GM13977 (cell line): ENCODE measurements around the gene GDNF.

Experiments used
- DNase-seq: peaks from one replicate; pipeline ENCODE4 v3.0.0; 2012; ENCODE audit warnings: low spot score
- in situ Hi-C: fragments of 300-500 bp; cut with MboI; formaldehyde crosslinking; loops from one replicate; pipeline ENCODE4 v1.12.0; 2022; ENCODE audit warnings: low sequenced_read_pairs, low pct_unique_long_range_greater_than_20kb, mixed read lengths, inconsistent platforms; ENCODE audit not compliant: unreplicated experiment
- TF ChIP-seq, protein P1 (sequence below): IDR thresholded peaks from 2 replicates; pipeline ENCODE4 v1.5.1; 2012; ENCODE audit warnings: mild to moderate bottlenecking, control low read depth; ENCODE audit not compliant: insufficient read depth; ENCODE audit errors: extremely low read depth, missing control alignments

The GDNF gene

GRCh38 chr5:37836235-37836591 lies 3.6 kb downstream of the GDNF start:
- TF ChIP-seq, protein P1, sequence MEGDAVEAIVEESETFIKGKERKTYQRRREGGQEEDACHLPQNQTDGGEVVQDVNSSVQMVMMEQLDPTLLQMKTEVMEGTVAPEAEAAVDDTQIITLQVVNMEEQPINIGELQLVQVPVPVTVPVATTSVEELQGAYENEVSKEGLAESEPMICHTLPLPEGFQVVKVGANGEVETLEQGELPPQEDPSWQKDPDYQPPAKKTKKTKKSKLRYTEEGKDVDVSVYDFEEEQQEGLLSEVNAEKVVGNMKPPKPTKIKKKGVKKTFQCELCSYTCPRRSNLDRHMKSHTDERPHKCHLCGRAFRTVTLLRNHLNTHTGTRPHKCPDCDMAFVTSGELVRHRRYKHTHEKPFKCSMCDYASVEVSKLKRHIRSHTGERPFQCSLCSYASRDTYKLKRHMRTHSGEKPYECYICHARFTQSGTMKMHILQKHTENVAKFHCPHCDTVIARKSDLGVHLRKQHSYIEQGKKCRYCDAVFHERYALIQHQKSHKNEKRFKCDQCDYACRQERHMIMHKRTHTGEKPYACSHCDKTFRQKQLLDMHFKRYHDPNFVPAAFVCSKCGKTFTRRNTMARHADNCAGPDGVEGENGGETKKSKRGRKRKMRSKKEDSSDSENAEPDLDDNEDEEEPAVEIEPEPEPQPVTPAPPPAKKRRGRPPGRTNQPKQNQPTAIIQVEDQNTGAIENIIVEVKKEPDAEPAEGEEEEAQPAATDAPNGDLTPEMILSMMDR = no peak
- in situ Hi-C loops = loop anchor here (10.0 kb wide), 1 partner anchor 359 kb away; no protein-coding TSS in a partner anchor
- DNase-seq = peak; percentile 40

DNA sequence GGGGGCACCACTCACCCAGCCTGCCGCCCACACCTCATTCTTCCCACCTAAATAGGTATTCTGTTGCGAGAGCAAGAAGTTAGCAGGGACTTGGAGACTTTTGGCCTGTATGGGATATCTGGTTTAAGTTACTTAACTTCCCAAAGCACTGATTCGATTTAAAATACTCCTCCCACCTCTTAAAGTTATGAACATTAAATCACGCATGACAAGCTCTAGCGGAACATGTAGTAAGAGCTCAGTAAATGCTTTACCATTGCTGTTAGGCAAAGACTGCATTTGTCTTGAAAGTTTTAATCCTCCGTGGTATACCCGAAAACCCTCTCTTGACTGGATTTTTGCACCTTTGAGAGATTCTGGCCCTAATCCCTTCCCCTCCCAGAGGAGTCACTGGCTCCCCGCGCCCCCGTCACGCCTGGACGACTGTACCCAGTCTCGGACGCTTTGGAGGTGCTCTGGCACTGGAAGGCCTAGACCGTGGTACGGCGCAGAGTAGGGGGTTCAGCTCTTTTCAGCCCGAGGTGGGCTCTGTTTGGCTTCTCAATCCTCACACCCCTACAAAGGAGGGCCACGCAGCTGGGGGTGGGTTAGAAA lies 4.4 kb downstream of the GDNF start:
- in situ Hi-C loops = loop anchor here (10.0 kb wide), 1 partner anchor 359 kb away; no protein-coding TSS in a partner anchor
- TF ChIP-seq, protein P1 = no peak
- peak; percentile 32 for DNase-seq

DNA sequence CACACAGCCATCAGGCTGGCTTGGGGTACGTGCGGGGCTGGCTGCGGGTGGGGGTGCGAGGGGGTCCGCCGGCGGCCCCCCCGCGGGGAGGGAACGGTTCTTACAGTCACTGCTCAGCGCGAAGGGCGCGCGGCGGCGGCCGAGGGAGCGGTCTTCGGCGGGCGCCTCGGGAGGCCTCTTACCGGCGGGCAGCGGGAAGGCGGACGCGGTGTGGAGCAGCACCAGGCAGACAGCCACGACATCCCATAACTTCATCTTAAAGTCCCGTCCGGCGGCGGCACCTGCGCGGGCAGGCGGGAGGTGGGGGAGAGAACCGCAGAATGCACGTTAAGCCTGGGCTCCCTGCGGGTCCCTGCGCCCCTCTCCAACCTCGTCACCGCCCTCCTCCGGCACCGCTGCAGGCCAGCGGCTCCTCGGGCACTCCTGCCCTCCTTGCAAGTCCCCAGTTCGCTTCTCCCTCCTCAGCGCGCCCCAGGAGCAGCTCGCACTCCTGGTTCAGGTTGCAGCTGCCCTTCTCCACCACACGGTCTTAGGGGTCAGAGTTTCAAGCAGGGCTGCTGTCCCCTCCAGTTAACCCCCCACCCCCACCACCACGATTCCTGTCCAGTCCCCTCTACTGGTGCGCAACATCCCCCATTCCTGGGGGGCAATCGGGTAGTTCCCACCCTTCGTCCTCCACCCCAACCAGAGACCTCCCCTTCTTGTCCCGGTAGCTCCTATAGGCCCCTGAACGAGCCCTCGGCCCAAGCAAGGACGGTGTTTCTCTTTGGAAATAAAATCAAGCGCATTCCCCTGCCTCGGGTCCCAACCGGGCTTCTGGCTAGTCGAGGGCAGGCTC lies 5.1 kb downstream of the GDNF start:
- in situ Hi-C loops = loop anchor here (10.0 kb wide), 1 partner anchor 360 kb away; no protein-coding TSS in a partner anchor
- peak; percentile 28 for DNase-seq
- TF ChIP-seq, protein P1 = no peak

GRCh38 chr5:37833990-37834389 lies 5.9 kb downstream of the GDNF start:
- TF ChIP-seq, protein P1 = no peak
- in situ Hi-C loops = loop anchor here (10.0 kb wide), 1 partner anchor 361 kb away; no protein-coding TSS in a partner anchor
- peak; percentile 28 for DNase-seq

DNA sequence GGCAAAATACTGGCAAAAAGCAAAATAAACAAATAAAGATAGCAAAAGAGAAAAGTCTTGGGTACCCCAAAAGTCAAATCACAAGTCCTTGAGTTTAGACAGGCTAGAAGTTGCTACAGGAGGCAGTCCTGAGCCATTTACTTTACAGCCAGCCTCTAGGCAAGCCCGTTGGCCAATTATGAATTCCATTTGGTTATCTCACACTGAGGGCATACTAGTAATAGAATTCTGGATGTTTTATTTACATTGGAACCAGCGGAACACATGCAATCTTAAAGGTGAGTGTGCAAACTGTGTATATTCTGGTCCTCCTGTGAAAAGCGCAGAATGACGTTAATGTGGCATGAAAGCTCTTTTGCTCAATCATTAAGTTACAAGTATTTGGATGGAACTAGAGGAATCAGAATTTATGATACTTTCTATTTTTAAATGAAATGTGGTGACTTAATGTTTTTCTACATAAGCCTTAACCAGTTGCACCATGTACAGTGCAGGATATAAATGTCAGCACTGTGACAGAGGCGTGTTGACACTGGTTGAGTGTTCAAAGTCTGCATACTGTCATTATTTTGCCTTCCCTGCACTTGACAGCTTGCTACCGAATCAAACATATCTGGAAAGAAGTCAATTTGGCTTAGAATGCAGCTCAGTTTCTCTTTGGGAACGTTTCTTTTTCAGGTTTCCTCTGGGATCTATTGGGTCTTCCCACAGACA lies 7.9 kb downstream of the GDNF start:
- TF ChIP-seq, protein P1 = no peak
- no peak for DNase-seq
- in situ Hi-C loops = loop anchor here (10.0 kb wide), 1 partner anchor 363 kb away; no protein-coding TSS in a partner anchor

DNA sequence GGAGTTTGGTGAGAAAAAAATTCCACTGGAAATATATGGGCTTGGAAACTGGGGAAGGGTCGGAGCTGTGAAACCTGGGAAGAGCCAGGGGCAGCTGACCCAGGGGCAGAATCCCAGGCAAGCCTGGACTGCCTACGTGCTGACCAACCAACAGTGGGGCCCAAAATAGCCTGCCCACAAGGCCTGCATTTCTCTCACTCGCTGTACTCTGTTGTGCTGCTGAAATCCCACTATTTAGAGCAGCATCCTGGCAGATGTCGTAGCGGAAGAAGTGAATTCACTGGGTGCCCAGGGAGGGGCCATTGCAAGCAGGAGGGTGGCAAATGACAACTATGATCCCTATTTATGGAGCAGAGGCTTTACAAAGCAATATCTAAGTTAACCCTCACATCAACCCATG lies 9.5 kb downstream of the GDNF start:
- TF ChIP-seq, protein P1 = no peak
- in situ Hi-C loops = loop anchor here (10.0 kb wide), 1 partner anchor 364 kb away; no protein-coding TSS in a partner anchor
- no peak for DNase-seq
